H1 (cell line): Measurements from ENCODE around the gene CRYGA. TPM values are rescaled to one million over a fixed set of nuclear protein-coding genes. Genes with fewer than 3 reads are reported as not detected.
"Not testable (repeated sequence)": the region's sequence is repeated elsewhere in the genome, so short reads cannot be mapped to it uniquely, and the experiment has no call there.

Experiments
- CTCF ChIA-PET: fragments of 300-600 bp; sonication (Branson Sonifier 250); formaldehyde crosslinking; loops from one replicate; lab custom pipeline; 2021; ENCODE audit not compliant: partially characterized antibody; lab: Charles Lee
- POLR2A ChIA-PET: fragments of 300-600 bp; sonication (Branson Sonifier 250); formaldehyde crosslinking; loops from one replicate; lab custom pipeline; 2021; ENCODE audit warnings: inconsistent platforms; ENCODE audit not compliant: partially characterized antibody; lab: Charles Lee
- DNase-seq, 2 experiments: peaks; one replicate each; pipeline versions ENCODE4 v3.0.0 to v3.0.0-alpha.2; 2010 to 2022; ENCODE audit warnings: low spot score in 2 of 2, low read depth in 1 of 2, mixed read lengths in 1 of 2
- FAIRE-seq: peaks from 2 replicates; lab custom pipeline; 2011; peaks lifted over from hg19 to GRCh38; lab: Jason Lieb, UNC
- H2AFZ ChIP-seq: 2 replicates; pipeline ENCODE4 v1.8.1; 2012; ENCODE audit warnings: low read length, inconsistent platforms
- H2AK5ac ChIP-seq: 2 replicates; pipeline ENCODE4 v1.6.1; 2013; ENCODE audit warnings: low read depth, low read length
- H2BK120ac ChIP-seq: replicated peaks from 2 replicates; pipeline ENCODE3; 2013; ENCODE audit warnings: low read depth, low read length, inconsistent platforms
- H2BK12ac ChIP-seq: 2 replicates; pipeline ENCODE4 v1.6.1; 2013; ENCODE audit warnings: low read depth, low read length
- H2BK15ac ChIP-seq: 2 replicates; pipeline ENCODE4 v1.6.1; 2013; ENCODE audit warnings: low read length
- H2BK20ac ChIP-seq: 2 replicates; pipeline ENCODE4 v1.6.1; 2013; ENCODE audit warnings: low read length
- H2BK5ac ChIP-seq: 2 replicates; pipeline ENCODE4 v1.6.1; 2013; ENCODE audit warnings: low read depth, low read length
- H3K14ac ChIP-seq: 2 replicates; pipeline ENCODE4 v1.6.1; 2013; ENCODE audit warnings: inconsistent platforms; ENCODE audit not compliant: insufficient read length
- H3K18ac ChIP-seq: 2 replicates; pipeline ENCODE4 v1.6.1; 2013; ENCODE audit warnings: low read length; ENCODE audit errors: extremely low read depth
- H3K23ac ChIP-seq: 2 replicates; pipeline ENCODE4 v1.6.1; 2013; ENCODE audit warnings: inconsistent platforms; ENCODE audit not compliant: insufficient read length
- H3K23me2 ChIP-seq: 2 replicates; pipeline ENCODE4 v1.6.1; 2013; ENCODE audit warnings: low read depth, low read length
- H3K27ac ChIP-seq: 2 replicates; pipeline ENCODE4 v1.6.1; 2011; ENCODE audit warnings: low read depth, low read length, inconsistent platforms
- H3K27me3 ChIP-seq, 4 experiments: replicated peaks in 1 of 4; 1 replicate in 1 of 4; 2 replicates in 3 of 4; pipeline versions ENCODE4 v1.6.1 to v1.8.1; 2011 to 2013; ENCODE audit warnings: low read length in 3 of 4, mild to moderate bottlenecking in 3 of 4, inconsistent platforms in 2 of 4, mixed read lengths in 2 of 4, moderate library complexity in 1 of 4; ENCODE audit not compliant: control insufficient read depth in 3 of 4, insufficient read depth in 3 of 4; ENCODE audit errors: extremely low read depth in 1 of 4
- H3K36me3 ChIP-seq, 4 experiments: 2 replicates each; pipeline versions ENCODE4 v1.6.1 to v1.8.1; 2011 to 2013; ENCODE audit warnings: mild to moderate bottlenecking in 4 of 4, low read length in 3 of 4, moderate library complexity in 2 of 4, control low read depth in 1 of 4, inconsistent platforms in 1 of 4; ENCODE audit not compliant: insufficient read depth in 4 of 4, control insufficient read depth in 2 of 4
- H3K4ac ChIP-seq: replicated peaks from 2 replicates; pipeline ENCODE3; 2013; ENCODE audit warnings: low read length, low read depth, mixed read lengths, inconsistent platforms; ENCODE audit not compliant: insufficient read length
- H3K4me1 ChIP-seq, 4 experiments: replicated peaks in 1 of 4; 1 replicate in 1 of 4; 2 replicates in 3 of 4; pipeline versions ENCODE4 v1.6.1 to v1.8.1; 2011 to 2013; ENCODE audit warnings: low read length in 3 of 4, inconsistent platforms in 2 of 4, mixed read lengths in 1 of 4; ENCODE audit not compliant: insufficient read depth in 4 of 4, control insufficient read depth in 3 of 4
- H3K4me2 ChIP-seq, 2 experiments: 2 replicates each; pipeline versions ENCODE4 v1.6.1 to v1.8.1; 2011 to 2013; ENCODE audit warnings: low read depth in 2 of 2, low read length in 2 of 2, control low read depth in 1 of 2, inconsistent platforms in 1 of 2, mild to moderate bottlenecking in 1 of 2; ENCODE audit not compliant: insufficient read depth in 1 of 2
- H3K4me3 ChIP-seq, 4 experiments: fragments of 200-600, 300-600 bp in 1 of 4; sonication (generic), shearing (Covaris generic), sonication (Bioruptor Twin) in 1 of 4; 2 replicates each; pipeline versions ENCODE4 v1.5.1 to v1.8.1; 2011 to 2016; ENCODE audit warnings: low read length in 4 of 4, low read depth in 3 of 4, control low read depth in 2 of 4, inconsistent platforms in 2 of 4, mild to moderate bottlenecking in 2 of 4, mixed read lengths in 1 of 4, moderate library complexity in 1 of 4; ENCODE audit not compliant: insufficient read depth in 2 of 4; ENCODE audit errors: extremely low read depth in 1 of 4
- H3K56ac ChIP-seq: replicated peaks from 2 replicates; pipeline ENCODE3; 2013; ENCODE audit warnings: low read depth, mild to moderate bottlenecking, mixed read lengths, low read length, inconsistent platforms; ENCODE audit not compliant: insufficient read length
- H3K79me1 ChIP-seq: 2 replicates; pipeline ENCODE4 v1.6.1; 2013; ENCODE audit warnings: low read depth, low read length, control low read depth
- H3K79me2 ChIP-seq, 2 experiments: 2 replicates each; pipeline versions ENCODE4 v1.6.1 to v1.8.1; 2012 to 2013; ENCODE audit warnings: low read length in 2 of 2, mild to moderate bottlenecking in 2 of 2, inconsistent platforms in 1 of 2; ENCODE audit not compliant: insufficient read depth in 2 of 2, control insufficient read depth in 1 of 2
- H3K9ac ChIP-seq, 4 experiments: replicated peaks in 1 of 4; 1 replicate in 1 of 4; 2 replicates in 3 of 4; pipeline versions ENCODE4 v1.6.1 to v1.8.1; 2011 to 2013; ENCODE audit warnings: low read depth in 3 of 4, low read length in 3 of 4, control low read depth in 2 of 4, mild to moderate bottlenecking in 2 of 4, moderate library complexity in 2 of 4, inconsistent platforms in 1 of 4; ENCODE audit errors: extremely low read depth in 1 of 4
- H3K9me3 ChIP-seq, 2 experiments: 2 replicates each; pipeline versions ENCODE4 v1.6.1 to v1.8.1; 2012 to 2013; ENCODE audit warnings: mild to moderate bottlenecking in 2 of 2, moderate library complexity in 2 of 2, control low read depth in 1 of 2, inconsistent platforms in 1 of 2, low read depth in 1 of 2, low read length in 1 of 2, mixed read lengths in 1 of 2; ENCODE audit not compliant: insufficient read depth in 2 of 2
- H4K20me1 ChIP-seq, 2 experiments: replicated peaks in 1 of 2; 2 replicates each; pipeline versions ENCODE3 to v1.8.1; 2011 to 2013; ENCODE audit warnings: inconsistent platforms in 2 of 2, low read length in 2 of 2, mild to moderate bottlenecking in 1 of 2; ENCODE audit not compliant: insufficient read depth in 2 of 2, control insufficient read depth in 1 of 2
- H4K5ac ChIP-seq: 2 replicates; pipeline ENCODE4 v1.6.1; 2013; ENCODE audit warnings: low read length, low read depth, mixed read lengths, inconsistent platforms; ENCODE audit not compliant: insufficient read length
- H4K8ac ChIP-seq: 2 replicates; pipeline ENCODE4 v1.8.0; 2013; ENCODE audit warnings: mild to moderate bottlenecking, moderate library complexity, low read length, inconsistent platforms; ENCODE audit not compliant: insufficient read depth; ENCODE audit errors: extremely low read depth
- H4K91ac ChIP-seq: replicated peaks from 2 replicates; pipeline ENCODE3; 2013; ENCODE audit warnings: low read length, mixed read lengths, inconsistent platforms; ENCODE audit not compliant: insufficient read length
- ASH2L ChIP-seq: fragments of 200-600, 300-600 bp; sonication (generic); IDR thresholded peaks from one replicate; pipeline ENCODE4 v1.7.1; 2017; ENCODE audit warnings: low read length
- E2F6 ChIP-seq: IDR thresholded peaks from 2 replicates; pipeline ENCODE4 v1.6.1; 2012; ENCODE audit warnings: inconsistent platforms
- EP300 ChIP-seq, 2 experiments: IDR thresholded peaks; 1 replicate in 1 of 2; 2 replicates in 1 of 2; pipeline ENCODE4 v1.6.1; 2011 to 2012; ENCODE audit warnings: low read depth in 2 of 2, low read length in 2 of 2, mild to moderate bottlenecking in 2 of 2, borderline replicate concordance in 1 of 2, inconsistent platforms in 1 of 2, moderate library complexity in 1 of 2
- PHF8 ChIP-seq: fragments of 200-600 bp; sonication (generic); conservative IDR thresholded peaks from 2 replicates; pipeline ENCODE4 v1.7.1; 2012; ENCODE audit warnings: low read depth, mild to moderate bottlenecking, inconsistent platforms, low read length, moderate library complexity
- RBBP5 ChIP-seq: IDR thresholded peaks from 2 replicates; pipeline ENCODE4 v1.7.1; 2012; ENCODE audit warnings: low read depth, mild to moderate bottlenecking, inconsistent platforms, low read length, moderate library complexity, borderline replicate concordance
- TBP ChIP-seq: IDR thresholded peaks from 2 replicates; pipeline ENCODE4 v1.6.1; 2011; ENCODE audit warnings: low read depth, low read length, improper control_type of control experiment
- WGBS, 2 experiments: shearing (Covaris generic) in 1 of 2; methylation state at CpG; one replicate each; pipeline versions ENCODE4 v1.1.6 to v1.1.7; 2013 to 2015; ENCODE audit warnings: low lambda C conversion rate in 2 of 2, mixed read lengths in 2 of 2, inconsistent platforms in 1 of 2, low coverage in 1 of 2, missing lambda C conversion rate in 1 of 2; ENCODE audit not compliant: insufficient replicate concordance in 2 of 2, insufficient coverage in 1 of 2, insufficient read length in 1 of 2; ENCODE audit errors: extremely low coverage in 1 of 2, missing lambda C conversion rate in 1 of 2; 5-methylcytosine and 5-hydroxymethylcytosine counted together
- polyA plus RNA-seq, 7 experiments: library from polyadenylated mRNA; depleted of rRNA in 3 of 7; stranded (reverse) in 5 of 7; unstranded in 2 of 7; fragments of >200 nt in 5 of 7; fragments of 200-250 nt in 2 of 7; gene quantifications; 1 replicate in 5 of 7; 2 replicates in 1 of 7; 4 replicates in 1 of 7; pipeline versions ENCODE4 v1.2.1 to v1.2.3, GENCODE V29; 2011 to 2013; ENCODE audit warnings: missing spikeins in 2 of 7, mixed read lengths in 2 of 7
- total RNA-seq: library from RNA; stranded (reverse); fragmentation: NEBNext Ultra II Directional; extraction: Animal tissue kit (Norgen Biotek cat#: 25700); gene quantifications from 2 replicates; pipeline ENCODE4 v1.2.1, GENCODE V29; 2021

CRYGA gene
- total and polyA plus RNA-seq, 2 of the 8 experiments (the other 6 are each of a cell fraction or from before 2014, with no cell fraction given): not detected

GRCh38 chr2:208124013-208124715, 39.2 kb downstream of the CRYGA start, which contains the start of gene CRYGD:
Gene CRYGD, minus strand, starts transcription at chr2:208124524. Its CDS starts 51 bp downstream, at chr2:208124473.
- H2BK15ac ChIP-seq, H3K9me3 ChIP-seq, H3K23me2 ChIP-seq, H3K56ac ChIP-seq, H3K9ac ChIP-seq, H2AK5ac ChIP-seq, H3K79me1 ChIP-seq, H3K79me2 ChIP-seq, H4K5ac ChIP-seq, H3K27ac ChIP-seq, H3K4me1 ChIP-seq, H3K14ac ChIP-seq, H3K36me3 ChIP-seq, H3K4ac ChIP-seq, H2BK20ac ChIP-seq, H3K27me3 ChIP-seq, H2BK12ac ChIP-seq, H4K20me1 ChIP-seq, H3K18ac ChIP-seq, H4K91ac ChIP-seq, H2BK5ac ChIP-seq, H3K23ac ChIP-seq, H2BK120ac ChIP-seq, FAIRE-seq: not testable (repeated sequence)
- ChIA-PET POLR2A (interaction anchor here (0.8 to 1.3 kb wide), 2 partner anchors 19 to 21 kb away, joined by 3 read pairs; no protein-coding TSS in a partner anchor), CTCF (interaction anchor here (0.7 to 2.3 kb wide), 4 partner anchors 16 to 378 kb away, joined by 3 to 10 read pairs (median 3); no protein-coding TSS in a partner anchor)
- 31% methylated on average over 46 of the region's 46 CpGs; no CpG with 5 or more reads in 1 of the 2 experiments for WGBS, 2 experiments
- peak in 1 of 2 experiments; percentile 67 for DNase-seq
- peak within 1 kb of the TSS; percentile 8; the same call in 1 of the 2 replicates for H2AFZ ChIP-seq
- peak within 1 kb of the TSS; percentile 82 for H4K8ac ChIP-seq
- H3K4me2 ChIP-seq: peak within 1 kb of the TSS; percentile 56
- peak within 1 kb of the TSS; percentile 27 to 51 (median 28); a peak in 7 of 8 replicates for H3K4me3 ChIP-seq
- TF ChIP-seq ASH2L (peak; percentile 68), TBP (0 out of 2 replicates have a peak, but pooled peaks have one; percentile 14), PHF8 (0 out of 2 replicates have a peak, but pooled peaks have one; percentile 26), E2F6 (peak; percentile 31; the same call in 1 of the 2 replicates), EP300 (IDR thresholded peaks at IDR 0.05; ENCODE audit: borderline replicate concordance in 1 of 2, low read depth in 2 of 2, low read length in 2 of 2) (0 out of 3 replicates have a peak, but pooled peaks of 1 of the 2 experiments have one; percentile 54), RBBP5 (peak; percentile 64; the same call in 1 of the 2 replicates)
